Fibroblast of skin of right biceps (primary cell): ENCODE measurements around the gene FBLN5.
A peak's percentile ranks its signal among the peaks of the same experiment; 100 is the strongest.
"Not testable (repeated sequence)": the region's sequence is repeated elsewhere in the genome, so short reads cannot be mapped to it uniquely, and the experiment has no call there.

ENCODE experiments used
- DNase-seq: peaks from one replicate; pipeline ENCODE4 v3.0.0-alpha.2; 2013

FBLN5 gene

GRCh38 chr14:91904483-91904882 lies 43.0 kb downstream of the FBLN5 start:
- no peak for DNase-seq

GRCh38 chr14:91903070-91903469 lies 44.4 kb downstream of the FBLN5 start:
- DNase-seq, result no peak

GRCh38 chr14:91902336-91902735 lies 45.2 kb downstream of the FBLN5 start:
- no peak for DNase-seq

- no peak for DNase-seq
Observed at GRCh38 chr14:91901449-91902226, 45.9 kb downstream of the FBLN5 start.

- DNase-seq, result no peak
Observed at GRCh38 chr14:91899806-91900205, 47.7 kb downstream of the FBLN5 start.

- no peak for DNase-seq
Observed at GRCh38 chr14:91899213-91899612, 48.3 kb downstream of the FBLN5 start.

GRCh38 chr14:91898372-91898771 lies 49.1 kb downstream of the FBLN5 start:
- no peak for DNase-seq

GRCh38 chr14:91897716-91898115 lies 49.8 kb downstream of the FBLN5 start:
- not testable (repeated sequence) for DNase-seq

GRCh38 chr14:91897106-91897701 lies 50.3 kb downstream of the FBLN5 start:
- DNase-seq, result peak; percentile 29

GRCh38 chr14:91896419-91896818 lies 51.1 kb downstream of the FBLN5 start:
- no peak for DNase-seq

- no peak for DNase-seq
Observed at GRCh38 chr14:91893669-91894068, 53.8 kb downstream of the FBLN5 start.

- DNase-seq, result no peak
Observed at GRCh38 chr14:91893007-91893406, 54.5 kb downstream of the FBLN5 start.

GRCh38 chr14:91891721-91892220 lies 55.7 kb downstream of the FBLN5 start:
- DNase-seq, result no peak

GRCh38 chr14:91891101-91891500 lies 56.4 kb downstream of the FBLN5 start:
- DNase-seq, result no peak

- DNase-seq, result no peak
Observed at GRCh38 chr14:91890291-91890749, 57.2 kb downstream of the FBLN5 start.

- no peak for DNase-seq
Observed at GRCh38 chr14:91889477-91890211, 57.9 kb downstream of the FBLN5 start.

GRCh38 chr14:91888641-91889476 lies 58.6 kb downstream of the FBLN5 start:
- DNase-seq, result no peak

GRCh38 chr14:91886961-91887360 lies 60.5 kb downstream of the FBLN5 start:
- no peak for DNase-seq

GRCh38 chr14:91885839-91886238 lies 61.7 kb downstream of the FBLN5 start:
- DNase-seq, result no peak

GRCh38 chr14:91885113-91885712 lies 62.3 kb downstream of the FBLN5 start:
- no peak for DNase-seq

- DNase-seq, result no peak
Observed at GRCh38 chr14:91884664-91885063, 62.8 kb downstream of the FBLN5 start.

- no peak for DNase-seq
Observed at GRCh38 chr14:91883753-91884152, 63.7 kb downstream of the FBLN5 start.
